EH (cell line): ENCODE data around the gene FOXD2.

ENCODE experiments used
- DNase-seq: peaks from one replicate; pipeline ENCODE4 v3.0.0-alpha.2; 2015; ENCODE audit warnings: low read depth

The FOXD2 gene

GRCh38 chr1:47417170-47418044 is 20.4 kb upstream of the FOXD2 start:
- no peak for DNase-seq

GRCh38 chr1:47418122-47418521 is 19.7 kb upstream of the FOXD2 start:
- DNase-seq, result no peak

GRCh38 chr1:47418681-47419325 is 19.0 kb upstream of the FOXD2 start:
- DNase-seq, result no peak

- DNase-seq, result no peak
Measured at GRCh38 chr1:47420547-47420946, 17.3 kb upstream of the FOXD2 start.

GRCh38 chr1:47423872-47424271 is 14.0 kb upstream of the FOXD2 start:
- no peak for DNase-seq

- peak; percentile 76 for DNase-seq
Measured at GRCh38 chr1:47424336-47424982, 13.4 kb upstream of the FOXD2 start.

GRCh38 chr1:47431534-47431933 is 6.3 kb upstream of the FOXD2 start:
- peak; percentile 90 for DNase-seq

GRCh38 chr1:47432071-47433036 is 5.5 kb upstream of the FOXD2 start:
- peak; percentile 77 for DNase-seq

GRCh38 chr1:47433037-47433421 is 4.8 kb upstream of the FOXD2 start:
- no peak for DNase-seq

GRCh38 chr1:47433477-47434050 is 4.3 kb upstream of the FOXD2 start:
- DNase-seq, result no peak

GRCh38 chr1:47434051-47434842 is 3.6 kb upstream of the FOXD2 start:
- DNase-seq, result peak; percentile 57

- peak; percentile 73 for DNase-seq
Measured at GRCh38 chr1:47435506-47436303, 2.1 kb upstream of the FOXD2 start.

GRCh38 chr1:47436304-47436978 is 1.4 kb upstream of the FOXD2 start:
- DNase-seq, result peak; percentile 76

GRCh38 chr1:47436979-47437446 is 831 bp upstream of the FOXD2 start:
- DNase-seq, result peak; percentile 38

- peak; percentile 36 for DNase-seq
Measured at GRCh38 chr1:47438165-47439016, 547 bp downstream of the FOXD2 start.

GRCh38 chr1:47439017-47439818 is 1.4 kb downstream of the FOXD2 start:
- no peak for DNase-seq
